NT2/D1 (cell line): ENCODE measurements around the gene ZBTB24.

Experiments used
- DNase-seq: peaks from one replicate; pipeline ENCODE4 v3.0.0-alpha.2; 2011; ENCODE audit warnings: low read depth, low spot score
- H3K27me3 ChIP-seq: 2 replicates; pipeline ENCODE4 v1.6.0; 2011; ENCODE audit warnings: mild to moderate bottlenecking; ENCODE audit not compliant: insufficient read length, insufficient read depth
- H3K36me3 ChIP-seq: 2 replicates; pipeline ENCODE4 v1.6.1; 2011; ENCODE audit warnings: mild to moderate bottlenecking, low read length, mixed read lengths; ENCODE audit not compliant: insufficient read depth, insufficient read length
- H3K4me1 ChIP-seq: 2 replicates; pipeline ENCODE4 v1.5.1; 2011; ENCODE audit not compliant: insufficient read depth, insufficient read length
- H3K4me3 ChIP-seq: 2 replicates; pipeline ENCODE4 v1.5.1; 2011; ENCODE audit warnings: low read depth; ENCODE audit not compliant: insufficient read length
- H3K9ac ChIP-seq: 2 replicates; pipeline ENCODE4 v1.6.0; 2011; ENCODE audit warnings: low read depth; ENCODE audit not compliant: insufficient read length
- H3K9me3 ChIP-seq: 2 replicates; pipeline ENCODE4 v1.5.1; 2011; ENCODE audit warnings: mild to moderate bottlenecking, low read length; ENCODE audit not compliant: insufficient read depth
- SUZ12 ChIP-seq: IDR thresholded peaks from 2 replicates; pipeline ENCODE4 v1.6.1; 2011; ENCODE audit not compliant: insufficient read length, insufficient read depth; ENCODE audit errors: extremely low read depth
- YY1 ChIP-seq: IDR thresholded peaks from 2 replicates; pipeline ENCODE4 v1.6.1; 2011; ENCODE audit not compliant: insufficient read length, insufficient read depth
- ZNF274 ChIP-seq: IDR thresholded peaks from 2 replicates; pipeline ENCODE4 v1.6.1; 2011; ENCODE audit warnings: mild to moderate bottlenecking, low read depth, low read length

The ZBTB24 gene

GRCh38 chr6:109457562-109457996, 25.4 kb downstream of the ZBTB24 start:
- no peaks in the 10 kb centered on the region for H3K9me3 ChIP-seq
- H3K27me3 ChIP-seq = no peaks in the 10 kb centered on the region
- TF ChIP-seq YY1 (no peak), ZNF274 (no peak), SUZ12 (no peak)
- H3K4me1 ChIP-seq = peaks cover 14% of the 10 kb centered on the region
- no peak overlapping the region for H3K4me3 ChIP-seq
- no peak for DNase-seq
- H3K36me3 ChIP-seq = peaks cover 27% of the 10 kb centered on the region
- H3K9ac ChIP-seq = no peak overlapping the region

GRCh38 chr6:109456710-109457561, 26.1 kb downstream of the ZBTB24 start:
- Histone ChIP-seq H3K4me3 (peak overlapping the region; percentile 70), H3K9ac (peak overlapping the region; percentile 80), H3K36me3 (peaks cover 27% of the 10 kb centered on the region), H3K9me3 (no peaks in the 10 kb centered on the region), H3K27me3 (no peaks in the 10 kb centered on the region), H3K4me1 (peaks cover 14% of the 10 kb centered on the region)
- no peak for TF ChIP-seq YY1
- DNase-seq = no peak

- DNase-seq = no peak
- Histone ChIP-seq H3K27me3 (no peaks in the 10 kb centered on the region), H3K4me1 (peaks cover 14% of the 10 kb centered on the region), H3K36me3 (peaks cover 27% of the 10 kb centered on the region), H3K9ac (peak overlapping the region; percentile 80), H3K9me3 (no peaks in the 10 kb centered on the region), H3K4me3 (peak overlapping the region; percentile 70)
- TF ChIP-seq ZNF274 (no peak), SUZ12 (no peak), YY1 (no peak)
Measured at GRCh38 chr6:109456111-109456583, 26.9 kb downstream of the ZBTB24 start.

- no peak for TF ChIP-seq ZNF274
- Histone ChIP-seq H3K4me3 (peak within 1 kb of the TSS; percentile 81), H3K36me3 (peaks cover 29% of the 10 kb centered on the region), H3K9me3 (no peaks in the 10 kb centered on the region), H3K9ac (peak within 1 kb of the TSS; percentile 94), H3K4me1 (peaks cover 14% of the 10 kb centered on the region), H3K27me3 (no peaks in the 10 kb centered on the region)
- peak; percentile 9 for DNase-seq
Measured at GRCh38 chr6:109455437-109456110, 27.4 kb downstream of the ZBTB24 start, which contains the start of gene MICAL1. TSS of gene MICAL1 (minus strand) at chr6:109455772. CDS start at chr6:109454196, 1,576 bp downstream.

- Histone ChIP-seq H3K4me1 (peaks cover 14% of the 10 kb centered on the region), H3K4me3 (peak overlapping the region; percentile 81), H3K9me3 (no peaks in the 10 kb centered on the region), H3K27me3 (no peaks in the 10 kb centered on the region), H3K9ac (peak overlapping the region; percentile 94), H3K36me3 (peaks cover 37% of the 10 kb centered on the region)
- peak; percentile 5 for DNase-seq
- TF ChIP-seq YY1 = no peak
- TF ChIP-seq SUZ12 = no peak
- TF ChIP-seq ZNF274 = no peak
Measured at GRCh38 chr6:109454496-109455436, 28.3 kb downstream of the ZBTB24 start.

- no peak for TF ChIP-seq YY1
- TF ChIP-seq ZNF274 = no peak
- TF ChIP-seq SUZ12 = no peak
- Histone ChIP-seq H3K36me3 (peaks cover 45% of the 10 kb centered on the region), H3K4me3 (no peak overlapping the region), H3K9ac (peak overlapping the region; percentile 67), H3K4me1 (peaks cover 14% of the 10 kb centered on the region), H3K27me3 (no peaks in the 10 kb centered on the region), H3K9me3 (no peaks in the 10 kb centered on the region)
- no peak for DNase-seq
Measured at GRCh38 chr6:109453594-109454495, 29.2 kb downstream of the ZBTB24 start.
